ENCODE measurements around the gene SCGB1D2. TPM values are rescaled to one million over a fixed set of nuclear protein-coding genes. Genes with fewer than 3 reads are reported as not detected.

SCGB1D2 gene
- total and polyA plus RNA-seq, 9 of the 15 experiments (the other 6 are each of a cell fraction or from before 2014, with no cell fraction given), result not detected

DNA sequence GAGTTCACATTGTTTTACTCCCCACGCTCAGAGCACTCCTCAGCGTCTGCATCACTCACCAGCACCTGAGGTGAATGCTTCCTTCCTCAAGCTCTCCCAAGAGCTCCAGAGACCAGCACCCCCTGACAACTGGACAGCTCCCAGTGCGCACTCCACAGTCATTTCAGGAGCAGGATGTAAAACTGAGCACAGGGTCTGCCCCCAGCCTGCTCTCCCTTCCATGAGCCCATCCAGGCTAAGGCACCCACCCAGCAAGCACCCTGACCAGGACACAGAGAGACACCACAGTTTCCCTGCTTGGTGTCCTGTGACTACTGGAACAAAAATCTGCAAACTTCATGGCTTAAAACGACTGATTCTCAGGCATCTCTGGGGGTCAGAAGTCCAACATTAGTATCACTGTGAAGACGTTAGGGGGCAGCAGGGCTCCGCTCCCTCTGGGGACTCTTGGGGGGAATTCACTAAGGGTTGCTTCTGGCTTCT, 3.3 kb downstream of the SCGB1D2 start (continued):
- TF ChIP-seq ZNF592 (IDR thresholded peaks at IDR 0.05), result no peak
- TF ChIP-seq, protein P1, sequence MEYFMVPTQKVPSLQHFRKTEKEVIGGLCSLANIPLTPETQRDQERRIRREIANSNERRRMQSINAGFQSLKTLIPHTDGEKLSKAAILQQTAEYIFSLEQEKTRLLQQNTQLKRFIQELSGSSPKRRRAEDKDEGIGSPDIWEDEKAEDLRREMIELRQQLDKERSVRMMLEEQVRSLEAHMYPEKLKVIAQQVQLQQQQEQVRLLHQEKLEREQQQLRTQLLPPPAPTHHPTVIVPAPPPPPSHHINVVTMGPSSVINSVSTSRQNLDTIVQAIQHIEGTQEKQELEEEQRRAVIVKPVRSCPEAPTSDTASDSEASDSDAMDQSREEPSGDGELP (CRISPR knock-in tag; IDR thresholded peaks at IDR 0.05; ENCODE audit: borderline replicate concordance), result peak; percentile 30; the same call in 1 of the 2 replicates
- TF ChIP-seq MAZ (CRISPR knock-in tag; conservative IDR thresholded peaks at IDR 0.05 in 1 of 2, IDR thresholded peaks at IDR 0.05 in 1 of 2), result 0 out of 4 replicates have a peak, but pooled peaks of 1 of the 2 experiments have one; percentile 12
- TF ChIP-seq, protein P2, sequence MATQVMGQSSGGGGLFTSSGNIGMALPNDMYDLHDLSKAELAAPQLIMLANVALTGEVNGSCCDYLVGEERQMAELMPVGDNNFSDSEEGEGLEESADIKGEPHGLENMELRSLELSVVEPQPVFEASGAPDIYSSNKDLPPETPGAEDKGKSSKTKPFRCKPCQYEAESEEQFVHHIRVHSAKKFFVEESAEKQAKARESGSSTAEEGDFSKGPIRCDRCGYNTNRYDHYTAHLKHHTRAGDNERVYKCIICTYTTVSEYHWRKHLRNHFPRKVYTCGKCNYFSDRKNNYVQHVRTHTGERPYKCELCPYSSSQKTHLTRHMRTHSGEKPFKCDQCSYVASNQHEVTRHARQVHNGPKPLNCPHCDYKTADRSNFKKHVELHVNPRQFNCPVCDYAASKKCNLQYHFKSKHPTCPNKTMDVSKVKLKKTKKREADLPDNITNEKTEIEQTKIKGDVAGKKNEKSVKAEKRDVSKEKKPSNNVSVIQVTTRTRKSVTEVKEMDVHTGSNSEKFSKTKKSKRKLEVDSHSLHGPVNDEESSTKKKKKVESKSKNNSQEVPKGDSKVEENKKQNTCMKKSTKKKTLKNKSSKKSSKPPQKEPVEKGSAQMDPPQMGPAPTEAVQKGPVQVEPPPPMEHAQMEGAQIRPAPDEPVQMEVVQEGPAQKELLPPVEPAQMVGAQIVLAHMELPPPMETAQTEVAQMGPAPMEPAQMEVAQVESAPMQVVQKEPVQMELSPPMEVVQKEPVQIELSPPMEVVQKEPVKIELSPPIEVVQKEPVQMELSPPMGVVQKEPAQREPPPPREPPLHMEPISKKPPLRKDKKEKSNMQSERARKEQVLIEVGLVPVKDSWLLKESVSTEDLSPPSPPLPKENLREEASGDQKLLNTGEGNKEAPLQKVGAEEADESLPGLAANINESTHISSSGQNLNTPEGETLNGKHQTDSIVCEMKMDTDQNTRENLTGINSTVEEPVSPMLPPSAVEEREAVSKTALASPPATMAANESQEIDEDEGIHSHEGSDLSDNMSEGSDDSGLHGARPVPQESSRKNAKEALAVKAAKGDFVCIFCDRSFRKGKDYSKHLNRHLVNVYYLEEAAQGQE (IDR thresholded peaks at IDR 0.05; ENCODE audit: borderline replicate concordance), result peak; percentile 98
- TF ChIP-seq, protein P2 (CRISPR knock-in tag; IDR thresholded peaks at IDR 0.05; ENCODE audit: low read depth), result peak; percentile 93
- no peak for TF ChIP-seq ZNF41 (CRISPR knock-in tag; conservative IDR thresholded peaks at IDR 0.05)
- peak; percentile 83; the same call in 1 of the 2 replicates for TF ChIP-seq PRMT5 (CRISPR knock-in tag; IDR thresholded peaks at IDR 0.05)
- TF ChIP-seq CTCF (IDR thresholded peaks at IDR 0.05 in 2 of 3, conservative IDR thresholded peaks at IDR 0.05 in 1 of 3; ENCODE audit: insufficient read depth in 2 of 3, low read depth in 1 of 3, low read length in 3 of 3), result peak; percentile 64 to 73 (median 66)
- 0 out of 4 replicates have a peak, but pooled peaks of 1 of the 2 experiments have one; percentile 27 for TF ChIP-seq SRF (CRISPR knock-in tag; IDR thresholded peaks at IDR 0.05)
- TF ChIP-seq EHMT2 (IDR thresholded peaks at IDR 0.05), result peak; percentile 97
- no peak for TF ChIP-seq RBM25 (IDR thresholded peaks at IDR 0.05; ENCODE audit: low read depth, low read length, severe bottlenecking)
- TF ChIP-seq NRF1 (conservative IDR thresholded peaks at IDR 0.05 in 1 of 2, IDR thresholded peaks at IDR 0.05 in 1 of 2), result peak in 1 of 2 experiments; percentile 19; a peak in 1 of 4 replicates

All from K562 (cell line).